GM12892 (cell line): Measurements from ENCODE around the gene BRSK2.

ENCODE experiments used
- DNase-seq: peaks from one replicate; pipeline ENCODE4 v3.0.0; 2011; ENCODE audit not compliant: insufficient read length
- FAIRE-seq: peaks from 2 replicates; lab custom pipeline; 2011; peaks lifted over from hg19 to GRCh38; lab: Jason Lieb, UNC
- POLR2A ChIP-seq: IDR thresholded peaks from 2 replicates; pipeline ENCODE4 v1.6.1; 2011; ENCODE audit warnings: low read depth, low read length, control low read depth
- POLR2AphosphoS5 ChIP-seq: IDR thresholded peaks from 2 replicates; pipeline ENCODE4 v1.6.1; 2011; ENCODE audit warnings: low read depth, low read length, control low read depth
- TAF1 ChIP-seq: IDR thresholded peaks from 2 replicates; pipeline ENCODE4 v1.6.1; 2011; ENCODE audit warnings: low read depth, mild to moderate bottlenecking, control low read depth, low read length, borderline replicate concordance

The BRSK2 gene

GRCh38 chr11:1510928-1511327 lies 121.2 kb downstream of the BRSK2 start:
- FAIRE-seq (no peak), DNase-seq (no peak)
- no peak for TF ChIP-seq POLR2A
- TF ChIP-seq TAF1 = no peak
- no peak for TF ChIP-seq POLR2AphosphoS5

DNA sequence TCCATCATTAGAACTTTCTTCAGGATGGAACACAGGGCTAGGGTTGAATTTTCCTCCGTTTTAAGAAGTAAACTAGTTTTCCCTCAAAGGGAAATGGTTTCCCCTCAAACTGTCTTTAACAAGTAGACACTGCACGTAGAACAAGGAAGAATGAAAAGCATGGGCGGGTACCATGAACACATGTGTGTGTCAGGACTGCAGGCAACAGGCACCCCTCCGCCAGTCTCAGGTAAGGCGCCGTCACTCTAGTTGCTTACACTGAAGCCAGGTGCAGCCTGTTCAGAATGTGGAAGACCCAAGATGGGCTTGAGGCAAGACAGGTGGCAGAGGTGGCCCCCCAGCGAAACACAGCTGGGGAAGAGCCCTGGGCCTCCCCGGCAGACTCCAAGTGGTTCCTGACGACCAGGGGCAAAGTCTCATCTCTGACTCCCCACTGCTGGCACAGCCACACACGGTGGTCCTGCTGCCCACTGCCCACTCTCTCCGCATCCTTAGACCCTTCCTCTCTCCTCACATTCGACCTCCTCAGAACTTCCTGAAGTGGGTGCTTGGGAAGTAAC lies 122.3 kb downstream of the BRSK2 start:
- DNase-seq (no peak), FAIRE-seq (no peak)
- TF ChIP-seq POLR2A = no peak
- no peak for TF ChIP-seq TAF1
- no peak for TF ChIP-seq POLR2AphosphoS5
